AG04450 (cell line): ENCODE measurements around the gene WDR72. TPM values are rescaled to one million over a fixed set of nuclear protein-coding genes. Genes with fewer than 3 reads are reported as not detected.

Source experiments
- CTCF ChIA-PET: fragments of 300-600, 350-600 bp; formaldehyde crosslinking; extraction: SDS; loops from one replicate; lab custom pipeline; 2022; ENCODE audit warnings: antibody characterized with exemption, inconsistent platforms; lab: Charles Lee
- POLR2A ChIA-PET: fragments of 350-600 bp; formaldehyde crosslinking; extraction: SDS; loops from one replicate; lab custom pipeline; 2021; ENCODE audit warnings: antibody characterized with exemption, inconsistent platforms; lab: Yijun Ruan, JAX
- DNase-seq: peaks from one replicate; pipeline ENCODE4 v3.0.0-alpha.2; 2011; ENCODE audit warnings: low read depth, low spot score
- H3K27ac ChIP-seq: one replicate; pipeline ENCODE4 v1.5.1; 2012; ENCODE audit warnings: low read depth, low read length, control low read depth
- H3K27me3 ChIP-seq: one replicate; pipeline ENCODE4 v1.6.0; 2012; ENCODE audit warnings: low read length; ENCODE audit not compliant: control insufficient read depth, insufficient read depth
- H3K4me3 ChIP-seq: 2 replicates; pipeline ENCODE4 v1.5.1; 2011; ENCODE audit warnings: mild to moderate bottlenecking, low read depth, low read length, control low read depth
- H3K9me3 ChIP-seq: 2 replicates; pipeline ENCODE4 v1.5.1; 2012; ENCODE audit warnings: low read length; ENCODE audit not compliant: control insufficient read depth, insufficient read depth
- CTCF ChIP-seq: IDR thresholded peaks from 2 replicates; pipeline ENCODE4 v1.5.1; 2011; ENCODE audit warnings: low read depth, low read length, control low read depth, inconsistent platforms
- polyA plus RNA-seq: library from polyadenylated mRNA; depleted of rRNA; stranded (reverse); fragments of >200 nt; gene quantifications from 2 replicates; pipeline ENCODE4 v1.2.3, GENCODE V29; 2011

The WDR72 gene
- polyA plus RNA-seq, 1 experiment: 0.02 TPM

- TF ChIP-seq CTCF: no peak
- no peak overlapping the region for H3K27ac ChIP-seq
- H3K27me3 ChIP-seq: no peaks in the 10 kb centered on the region
- H3K4me3 ChIP-seq: no peak overlapping the region
- no peak for DNase-seq
- POLR2A ChIA-PET: no interaction called here
- peaks cover 2% of the 10 kb centered on the region; the same call in 1 of the 2 replicates for H3K9me3 ChIP-seq
- CTCF ChIA-PET: no interaction called here
Observed at GRCh38 chr15:53527996-53528395, 231.5 kb downstream of the WDR72 start.

GRCh38 chr15:53525894-53526293 lies 233.6 kb downstream of the WDR72 start:
- ChIA-PET CTCF (no interaction called here), POLR2A (no interaction called here)
- no peak overlapping the region for H3K27ac ChIP-seq
- no peak for DNase-seq
- H3K4me3 ChIP-seq: no peak overlapping the region
- H3K27me3 ChIP-seq: no peaks in the 10 kb centered on the region
- no peak for TF ChIP-seq CTCF
- peaks cover 5% of the 10 kb centered on the region; the same call in 1 of the 2 replicates for H3K9me3 ChIP-seq

- Histone ChIP-seq H3K27ac (no peak overlapping the region), H3K4me3 (no peak overlapping the region), H3K27me3 (no peaks in the 10 kb centered on the region), H3K9me3 (peaks cover 5% of the 10 kb centered on the region; the same call in 1 of the 2 replicates)
- ChIA-PET POLR2A (no interaction called here), CTCF (no interaction called here)
- no peak for DNase-seq
- no peak for TF ChIP-seq CTCF
Observed at GRCh38 chr15:53522991-53523390, 236.5 kb downstream of the WDR72 start.

GRCh38 chr15:53520996-53521395 lies 238.5 kb downstream of the WDR72 start:
- no peak for TF ChIP-seq CTCF
- ChIA-PET CTCF (no interaction called here), POLR2A (no interaction called here)
- Histone ChIP-seq H3K27me3 (no peaks in the 10 kb centered on the region), H3K27ac (no peak overlapping the region), H3K4me3 (no peak overlapping the region), H3K9me3 (peaks cover 5% of the 10 kb centered on the region; the same call in 1 of the 2 replicates)
- no peak for DNase-seq

GRCh38 chr15:53513431-53513830 lies 246.0 kb downstream of the WDR72 start:
- H3K4me3 ChIP-seq: no peak overlapping the region
- ChIA-PET CTCF (no interaction called here), POLR2A (no interaction called here)
- no peaks in the 10 kb centered on the region for H3K27me3 ChIP-seq
- H3K27ac ChIP-seq: no peak overlapping the region
- no peak for DNase-seq
- peaks cover 7% of the 10 kb centered on the region for H3K9me3 ChIP-seq
- no peak for TF ChIP-seq CTCF
